GM21390 (cell line): ENCODE results near the gene IDNK.

Experiments used
- ATAC-seq: cut with Tn5 transposase; IDR thresholded peaks from one replicate; pipeline ENCODE4 v1.9.1; 2021; ENCODE audit not compliant: unreplicated experiment

IDNK gene

GRCh38 chr9:83681490-83681889 is 58.5 kb downstream of the IDNK start:
- no peak for ATAC-seq

- no peak for ATAC-seq
Measured at GRCh38 chr9:83688921-83689320, 66.0 kb downstream of the IDNK start.

- ATAC-seq = no peak
Measured at GRCh38 chr9:83691492-83691891, 68.5 kb downstream of the IDNK start.
